GOT3 (cell line): Measurements from ENCODE around the gene MIR17HG.
"Not testable (repeated sequence)": the region's sequence is repeated elsewhere in the genome, so short reads cannot be mapped to it uniquely, and the experiment has no call there.

Experiments
- DNase-seq: peaks from one replicate; lab custom pipeline; 2025; ENCODE audit warnings: mixed read lengths; lab: John Stamatoyannopoulos, UW

The MIR17HG gene

DNA sequence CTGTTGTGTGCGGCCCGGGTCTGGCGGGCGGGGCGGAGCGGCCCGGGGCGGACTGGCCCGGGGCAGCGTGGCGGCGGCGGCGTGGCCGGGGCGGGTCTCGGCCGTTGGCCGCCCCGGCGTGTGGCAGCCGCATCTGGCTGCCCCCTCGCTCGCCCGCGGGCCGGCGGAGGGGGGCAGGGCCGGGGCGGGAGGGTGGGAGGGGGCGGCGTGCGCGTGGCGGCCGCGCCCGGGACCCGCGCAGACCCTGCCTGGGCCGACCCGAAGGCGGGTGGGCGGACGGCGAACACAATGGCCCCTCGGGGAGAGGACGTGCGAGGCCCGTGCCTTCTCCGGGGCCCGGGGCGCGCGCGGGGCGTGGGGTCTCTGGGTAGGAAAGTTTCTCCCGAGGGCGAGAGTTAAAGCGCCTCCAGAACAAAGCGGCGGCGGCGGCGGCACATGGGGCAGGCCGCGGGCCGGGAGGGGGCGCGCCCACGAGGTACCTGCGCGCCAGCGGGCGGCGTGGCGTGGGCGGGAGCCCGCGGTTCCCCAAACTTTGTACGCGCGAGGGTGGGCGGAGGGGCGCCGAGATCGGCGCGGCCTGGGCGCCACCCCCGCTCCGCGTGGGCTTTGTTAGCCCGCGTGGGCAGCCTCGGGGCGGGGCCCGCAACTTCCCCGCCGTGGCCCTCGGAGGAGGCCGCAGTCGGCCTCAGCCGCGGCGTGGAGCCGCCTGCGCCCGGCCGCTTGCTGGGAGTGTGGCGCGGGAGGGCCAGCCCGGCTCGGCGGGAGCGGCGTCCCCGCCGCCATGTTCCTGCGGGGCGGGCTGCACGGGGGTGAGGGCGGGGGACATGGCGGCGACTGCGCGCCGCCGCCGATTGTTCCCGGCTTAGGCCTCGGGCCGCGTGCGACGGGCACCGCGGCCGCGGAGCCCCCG, 764 bp downstream of the MIR17HG start:
- no peak for DNase-seq

DNA sequence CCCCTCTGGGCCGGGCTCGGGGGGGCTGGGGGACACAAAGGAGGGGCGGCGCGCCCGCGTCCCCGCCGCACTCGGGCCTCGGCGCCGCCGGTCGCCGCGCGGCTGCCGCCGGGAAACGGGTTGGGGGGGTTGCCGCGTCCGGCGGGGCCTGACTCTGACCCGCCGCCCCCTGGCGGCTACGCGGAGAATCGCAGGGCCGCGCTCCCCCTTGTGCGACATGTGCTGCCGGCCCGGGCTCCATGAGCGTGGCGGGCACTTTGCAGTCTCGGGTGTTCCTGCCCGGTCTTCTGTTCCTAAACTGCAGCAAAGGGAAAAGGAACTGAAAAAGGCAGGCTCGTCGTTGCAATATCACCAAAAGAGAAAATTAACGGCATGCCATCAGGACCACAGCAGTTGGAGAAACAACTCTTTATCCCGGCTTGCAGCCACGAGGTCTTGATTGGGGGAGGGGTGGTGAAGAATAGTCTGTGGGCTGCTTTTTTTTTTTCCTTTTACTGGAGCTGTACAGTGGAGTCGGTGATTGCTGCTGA, 1.5 kb downstream of the MIR17HG start:
- DNase-seq = peak; percentile 61

DNA sequence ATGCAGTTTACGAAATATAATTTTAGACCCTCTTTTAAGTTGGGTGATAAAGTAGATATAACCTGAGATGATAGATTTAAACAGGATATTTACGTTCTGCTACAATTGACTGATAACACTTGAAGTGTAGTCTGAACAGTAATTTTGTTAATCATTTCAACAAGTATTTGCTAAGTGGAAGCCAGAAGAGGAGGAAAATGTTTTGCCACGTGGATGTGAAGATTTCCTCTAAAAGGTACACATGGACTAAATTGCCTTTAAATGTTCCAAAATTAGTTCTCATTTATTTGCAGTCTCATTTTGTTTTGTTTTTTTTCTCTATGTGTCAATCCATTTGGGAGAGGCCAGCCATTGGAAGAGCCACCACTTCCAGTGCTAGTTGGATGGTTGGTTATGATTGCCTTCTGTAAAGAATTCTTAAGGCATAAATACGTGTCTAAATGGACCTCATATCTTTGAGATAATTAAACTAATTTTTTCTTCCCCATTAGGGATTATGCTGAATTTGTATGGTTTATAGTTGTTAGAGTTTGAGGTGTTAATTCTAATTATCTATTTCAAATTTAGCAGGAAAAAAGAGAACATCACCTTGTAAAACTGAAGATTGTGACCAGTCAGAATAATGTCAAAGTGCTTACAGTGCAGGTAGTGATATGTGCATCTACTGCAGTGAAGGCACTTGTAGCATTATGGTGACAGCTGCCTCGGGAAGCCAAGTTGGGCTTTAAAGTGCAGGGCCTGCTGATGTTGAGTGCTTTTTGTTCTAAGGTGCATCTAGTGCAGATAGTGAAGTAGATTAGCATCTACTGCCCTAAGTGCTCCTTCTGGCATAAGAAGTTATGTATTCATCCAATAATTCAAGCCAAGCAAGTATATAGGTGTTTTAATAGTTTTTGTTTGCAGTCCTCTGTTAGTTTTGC, 2.8 kb downstream of the MIR17HG start:
- DNase-seq = no peak

DNA sequence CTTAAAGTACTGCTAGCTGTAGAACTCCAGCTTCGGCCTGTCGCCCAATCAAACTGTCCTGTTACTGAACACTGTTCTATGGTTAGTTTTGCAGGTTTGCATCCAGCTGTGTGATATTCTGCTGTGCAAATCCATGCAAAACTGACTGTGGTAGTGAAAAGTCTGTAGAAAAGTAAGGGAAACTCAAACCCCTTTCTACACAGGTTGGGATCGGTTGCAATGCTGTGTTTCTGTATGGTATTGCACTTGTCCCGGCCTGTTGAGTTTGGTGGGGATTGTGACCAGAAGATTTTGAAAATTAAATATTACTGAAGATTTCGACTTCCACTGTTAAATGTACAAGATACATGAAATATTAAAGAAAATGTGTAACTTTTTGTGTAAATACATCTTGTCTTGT, 3.6 kb downstream of the MIR17HG start:
- no peak for DNase-seq

DNA sequence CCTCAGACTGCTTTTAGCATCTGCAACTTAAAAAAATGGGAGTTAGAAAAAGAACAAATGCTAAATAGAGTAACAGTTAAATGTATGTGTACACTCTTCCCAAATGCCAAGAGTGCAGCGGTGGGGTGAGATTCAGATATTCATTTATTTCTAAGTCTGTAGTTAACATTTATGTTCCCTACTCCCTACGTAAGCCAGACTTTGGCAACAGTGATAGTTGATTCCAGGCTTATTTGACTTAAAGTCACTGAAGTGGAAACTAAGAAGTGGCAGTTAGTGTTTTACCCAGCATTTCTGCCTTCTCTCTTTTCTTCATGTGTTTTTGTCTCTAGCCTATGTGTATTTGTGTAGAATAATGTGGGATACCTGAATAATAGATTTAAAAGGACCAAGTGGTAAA, 4.5 kb downstream of the MIR17HG start:
- no peak for DNase-seq

DNA sequence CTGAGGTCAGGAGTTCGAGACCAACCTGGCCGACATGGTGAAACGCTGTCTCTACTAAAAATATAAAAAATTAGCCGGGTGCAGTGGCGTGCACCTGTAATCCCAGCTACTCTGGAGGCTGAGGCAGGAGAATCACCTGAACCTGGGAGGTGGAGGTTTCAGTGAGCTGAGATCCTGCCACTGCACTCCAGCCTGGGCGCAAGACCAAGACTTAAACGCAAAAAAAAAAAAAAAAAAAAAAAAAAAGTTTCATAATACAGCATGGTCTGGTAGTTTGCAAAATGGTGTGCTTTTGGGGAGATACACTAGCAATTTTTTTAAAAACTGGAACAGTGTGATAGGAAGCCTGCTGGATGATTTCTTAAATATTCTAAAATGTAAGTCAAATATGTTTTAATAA, 5.4 kb downstream of the MIR17HG start:
- not testable (repeated sequence) for DNase-seq

DNA sequence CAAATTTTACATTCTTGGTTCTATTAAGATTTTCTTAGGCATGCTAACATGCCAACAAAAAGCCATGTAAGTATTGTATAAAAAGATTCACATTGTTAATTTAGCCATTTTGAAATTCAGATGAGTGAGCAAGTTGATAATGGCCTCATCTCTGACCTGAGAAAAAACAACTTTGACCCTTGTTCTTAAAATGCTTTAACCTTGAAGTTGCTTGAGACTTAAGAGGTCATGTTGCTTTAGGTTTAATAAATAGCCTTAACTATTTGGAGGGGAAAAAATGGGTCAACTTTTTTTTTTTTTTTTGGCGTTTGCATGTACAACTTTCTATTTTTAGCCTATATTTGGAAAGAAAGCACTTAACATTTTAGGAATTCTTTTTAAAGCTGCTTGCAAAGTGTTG, 6.0 kb downstream of the MIR17HG start:
- DNase-seq = no peak

DNA sequence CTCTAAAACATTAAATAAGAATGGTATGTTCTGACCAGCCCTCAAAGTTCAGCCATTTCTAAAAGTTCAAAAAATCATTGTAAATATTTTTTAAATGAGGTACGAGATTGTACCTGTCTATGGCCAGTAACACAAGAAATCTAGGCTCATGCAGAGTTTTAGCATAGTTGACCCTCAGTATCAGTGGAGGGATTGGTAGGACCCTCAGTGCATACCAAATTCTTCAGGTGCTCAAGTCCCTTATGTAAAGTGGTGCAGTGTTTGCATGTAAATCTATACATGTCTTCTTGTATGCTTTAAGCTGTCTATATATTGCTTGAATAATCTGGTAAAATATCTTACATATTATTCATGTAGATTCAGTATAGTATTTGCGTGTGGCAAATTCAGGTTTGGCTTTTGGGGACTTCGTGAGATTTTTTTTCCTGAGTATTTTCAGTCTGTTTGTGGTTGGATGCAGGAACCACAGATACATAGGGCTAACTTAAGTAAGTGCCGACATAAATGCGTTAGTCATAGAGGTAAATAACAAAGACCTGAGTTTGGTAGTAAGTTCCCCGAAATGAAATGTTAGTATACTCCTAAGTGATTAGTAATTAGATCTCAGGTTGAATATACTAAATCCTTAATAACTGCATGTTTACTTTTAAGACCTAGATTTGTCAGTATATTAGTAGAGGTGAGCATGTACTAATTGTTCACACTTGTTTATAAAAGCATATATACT, 7.8 kb downstream of the MIR17HG start:
- DNase-seq = no peak

DNA sequence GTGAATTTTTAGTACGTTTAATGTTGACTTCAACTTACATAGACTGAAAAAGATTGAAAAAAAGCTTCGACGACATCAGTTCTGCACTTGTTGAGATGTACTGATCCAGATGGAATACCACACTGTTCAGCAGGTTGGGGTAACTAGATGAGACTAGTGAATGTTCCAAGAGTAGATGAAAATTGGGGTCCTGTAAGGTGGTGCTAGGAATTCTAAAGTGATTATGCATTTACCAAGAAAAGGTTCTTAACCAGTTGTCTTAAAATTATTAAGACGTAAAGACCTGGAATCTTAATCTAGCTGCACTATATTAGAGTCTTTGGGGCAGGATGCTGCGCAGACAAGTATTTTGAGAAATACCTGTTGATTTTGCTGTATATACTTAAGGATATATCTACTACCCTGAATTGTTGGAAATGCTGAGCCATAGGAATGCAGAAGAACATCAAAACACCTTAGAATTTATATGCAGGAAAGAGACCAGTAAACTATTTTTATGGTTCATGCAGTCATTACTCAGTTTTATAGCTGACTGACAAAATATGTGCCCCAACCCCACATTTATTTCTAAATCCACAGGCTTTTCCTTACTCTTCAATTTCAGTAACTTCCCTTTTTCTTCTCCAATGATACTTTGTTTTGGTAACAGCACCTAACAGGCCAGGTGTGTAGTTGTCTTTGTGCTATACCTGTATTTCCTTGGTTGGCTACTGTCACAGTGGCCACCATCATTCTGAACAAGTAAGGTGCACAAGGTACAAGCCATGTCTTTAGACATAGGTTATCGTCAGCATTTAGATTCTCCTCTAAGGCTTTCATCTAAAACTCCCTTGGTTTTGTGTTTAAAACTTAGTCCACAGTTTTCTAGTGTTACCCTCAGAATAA, 8.6 kb downstream of the MIR17HG start:
- DNase-seq = no peak

DNA sequence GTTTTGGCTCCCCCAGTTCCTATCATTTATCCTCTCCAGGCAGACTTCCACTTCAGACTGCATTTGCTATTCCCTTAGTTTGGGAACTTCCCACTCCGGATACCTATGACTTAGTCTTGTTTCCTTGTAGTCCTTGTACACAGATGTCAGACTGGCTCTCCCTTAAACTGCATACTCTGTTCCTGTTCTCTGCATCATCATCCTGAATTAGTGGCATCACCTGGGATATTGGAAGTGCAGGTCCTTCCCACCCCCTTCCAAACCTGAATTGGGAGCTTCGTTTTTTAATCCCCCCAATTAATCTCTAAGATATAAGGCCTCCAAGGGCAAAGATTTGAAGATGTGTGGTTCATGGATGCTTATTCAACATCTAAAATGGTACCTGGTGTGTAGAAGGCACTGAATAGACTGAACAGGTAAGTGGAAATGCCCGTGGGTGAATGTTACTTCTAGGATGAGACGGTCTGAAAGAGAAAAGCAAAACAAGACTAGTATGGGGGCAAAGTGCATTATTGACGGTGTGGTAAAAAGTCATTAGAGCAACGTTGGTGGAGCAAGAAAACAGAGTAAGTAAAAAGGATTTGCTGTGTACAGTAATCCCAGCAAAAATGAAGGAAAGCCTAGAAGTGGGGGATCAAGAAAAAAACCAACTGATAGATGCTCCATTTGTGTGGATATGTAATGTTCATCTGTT, 9.6 kb downstream of the MIR17HG start:
- DNase-seq = no peak

DNA sequence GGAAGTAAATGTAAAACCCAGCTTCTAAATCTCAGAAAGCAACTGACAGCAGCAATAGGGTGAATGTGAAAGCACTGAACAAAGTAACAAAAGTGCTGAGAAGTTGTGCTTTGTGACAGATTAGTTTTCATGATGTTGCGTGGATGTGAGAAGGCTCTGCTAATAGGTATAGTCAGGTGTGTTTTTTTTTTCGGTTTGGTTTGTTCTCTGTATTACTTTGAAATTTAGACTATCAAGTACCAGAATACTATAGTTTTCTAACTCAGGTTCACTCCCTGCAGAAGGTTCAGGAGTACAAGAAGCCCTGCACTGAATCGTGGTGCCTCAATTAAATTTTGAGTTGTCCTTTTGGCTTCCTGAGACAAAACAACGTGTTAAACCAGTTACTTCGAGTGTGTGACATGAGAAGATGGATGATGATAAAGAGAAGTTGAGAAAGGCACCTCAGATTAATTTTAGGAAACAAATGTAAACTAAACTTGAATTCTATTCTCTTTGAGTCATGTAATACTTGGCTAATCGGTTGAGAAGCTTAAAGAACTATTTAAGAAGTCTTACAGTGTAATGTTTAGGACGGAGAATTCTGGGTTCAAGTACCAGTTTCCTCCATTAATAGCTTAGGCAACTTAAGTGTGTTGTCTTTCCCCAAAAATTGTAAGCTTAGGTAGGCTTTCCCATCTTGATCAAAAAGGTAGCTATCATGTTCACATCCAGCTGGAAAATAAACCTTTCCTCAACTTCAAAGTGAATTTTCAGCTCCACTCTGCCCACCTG, 10.3 kb downstream of the MIR17HG start:
- no peak for DNase-seq

DNA sequence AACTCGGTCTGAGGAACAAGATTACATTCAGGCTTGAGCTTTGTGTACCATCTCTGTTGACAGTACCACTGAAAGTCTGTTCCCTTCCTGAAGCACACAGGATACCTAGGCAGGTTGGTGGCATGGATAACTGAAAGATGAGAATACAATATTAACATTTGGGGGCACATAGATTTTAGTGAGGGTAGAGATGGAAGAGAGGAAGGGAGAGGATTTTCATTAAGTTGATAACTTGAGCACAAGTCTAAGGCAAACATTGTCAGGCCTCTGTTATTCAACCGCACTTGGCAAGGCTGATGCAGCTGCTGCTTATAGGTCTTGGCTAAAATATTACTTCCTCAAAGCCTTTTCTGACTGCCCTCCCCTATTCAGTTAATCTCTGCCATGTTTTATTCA, 10.9 kb downstream of the MIR17HG start:
- no peak for DNase-seq

DNA sequence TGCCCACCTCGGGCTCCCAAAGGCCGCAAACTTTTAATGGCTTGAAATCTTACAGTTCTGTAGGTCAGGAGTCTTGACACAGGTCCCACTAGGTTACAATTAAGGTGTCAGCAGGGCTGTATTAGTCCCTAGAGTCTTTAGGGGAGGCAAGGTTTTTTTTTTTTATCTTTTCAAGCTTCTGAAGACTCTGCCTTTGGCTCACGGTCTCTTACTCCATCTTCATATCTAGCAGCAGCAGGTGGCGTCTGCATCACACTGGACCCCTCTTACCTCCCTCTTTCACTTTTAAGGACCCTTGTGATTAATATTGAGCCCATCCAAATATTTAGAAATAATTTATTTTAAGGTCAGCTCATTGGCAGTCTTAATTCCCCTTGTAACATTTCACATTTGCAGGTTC, 11.6 kb downstream of the MIR17HG start:
- no peak for DNase-seq

DNA sequence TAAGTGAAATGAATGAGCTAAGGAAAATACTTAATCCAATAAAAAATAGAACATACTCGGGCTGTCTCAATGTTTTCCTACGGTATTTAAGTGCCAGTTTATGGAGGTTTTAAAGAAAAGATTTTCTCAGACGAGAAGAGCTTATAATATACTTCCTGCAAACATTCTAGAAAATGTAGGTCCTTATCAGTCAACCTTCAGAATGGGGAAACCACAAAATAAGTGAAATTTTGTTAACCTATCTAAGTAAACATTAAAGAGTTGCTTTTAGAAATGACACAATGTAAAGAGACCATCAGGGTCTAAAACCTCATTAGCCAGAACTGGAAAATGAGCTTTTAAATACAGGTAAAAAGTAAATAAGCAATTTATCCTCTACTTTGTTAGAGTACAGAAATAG, 12.1 kb downstream of the MIR17HG start:
- no peak for DNase-seq

DNA sequence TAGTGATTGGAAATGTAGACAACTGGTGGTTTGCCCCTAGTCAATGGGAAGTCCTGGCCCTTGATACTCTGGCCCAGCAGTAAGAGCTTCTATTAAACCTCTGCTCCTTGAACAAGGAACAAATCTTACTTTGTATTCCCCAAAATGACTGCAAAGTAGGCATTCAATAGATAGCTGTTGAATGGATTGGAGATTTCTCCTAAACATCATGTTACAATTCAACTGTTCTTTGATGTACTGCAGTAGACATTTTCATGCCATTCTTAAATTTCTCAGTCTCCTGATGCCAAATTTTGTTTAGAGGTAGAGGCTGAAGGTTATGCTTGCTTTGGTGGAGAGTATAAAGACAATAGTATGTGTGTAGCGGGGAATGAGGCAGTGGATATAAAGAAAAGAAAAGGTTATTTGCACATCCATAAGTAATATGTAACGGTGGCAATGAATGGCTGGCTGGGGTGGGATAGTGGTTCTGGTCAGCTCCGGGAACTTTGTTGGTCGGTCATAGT, 12.8 kb downstream of the MIR17HG start:
- DNase-seq = no peak

DNA sequence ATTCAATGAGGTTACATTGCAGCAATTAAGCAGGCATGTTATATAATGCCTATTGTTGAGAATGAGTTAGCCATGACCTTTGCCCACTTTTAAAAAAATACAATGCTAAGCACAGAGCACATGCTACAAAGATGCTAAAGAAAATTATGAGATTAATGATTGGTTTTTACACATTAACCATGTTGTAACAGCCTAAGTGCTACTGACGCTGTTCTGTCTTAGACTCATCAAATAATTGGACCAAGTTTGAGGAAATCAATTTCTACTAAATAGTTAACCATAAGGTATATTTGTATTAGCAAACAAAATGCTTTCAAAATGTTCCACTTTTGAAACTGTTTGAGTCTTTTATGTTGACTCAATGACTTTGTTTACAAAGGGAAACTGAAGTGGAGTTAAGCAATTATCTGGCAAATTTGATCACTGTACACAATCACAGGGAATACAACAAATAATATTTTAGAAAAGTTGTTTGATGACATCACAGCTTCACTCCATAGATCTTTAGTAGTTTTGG, 14.3 kb downstream of the MIR17HG start:
- DNase-seq = no peak

DNA sequence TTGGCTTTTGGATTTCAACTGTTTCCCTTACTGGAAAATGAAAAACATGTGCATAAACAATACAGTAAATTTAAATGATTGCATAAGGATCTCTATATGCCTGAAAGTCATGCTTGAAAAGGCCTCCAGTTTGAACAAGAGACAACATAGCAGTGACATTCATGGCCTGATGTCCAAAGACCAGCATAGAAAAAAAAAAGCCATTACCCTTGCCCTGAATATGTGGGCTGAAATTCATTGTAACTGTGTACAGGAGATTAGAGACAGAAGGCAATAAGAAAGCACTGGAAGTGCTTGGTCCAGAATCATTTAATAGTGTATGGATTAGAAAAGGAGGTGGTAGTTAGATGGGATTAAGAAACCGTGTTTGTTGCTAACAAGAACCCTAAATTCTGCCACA, 15.4 kb downstream of the MIR17HG start:
- no peak for DNase-seq

DNA sequence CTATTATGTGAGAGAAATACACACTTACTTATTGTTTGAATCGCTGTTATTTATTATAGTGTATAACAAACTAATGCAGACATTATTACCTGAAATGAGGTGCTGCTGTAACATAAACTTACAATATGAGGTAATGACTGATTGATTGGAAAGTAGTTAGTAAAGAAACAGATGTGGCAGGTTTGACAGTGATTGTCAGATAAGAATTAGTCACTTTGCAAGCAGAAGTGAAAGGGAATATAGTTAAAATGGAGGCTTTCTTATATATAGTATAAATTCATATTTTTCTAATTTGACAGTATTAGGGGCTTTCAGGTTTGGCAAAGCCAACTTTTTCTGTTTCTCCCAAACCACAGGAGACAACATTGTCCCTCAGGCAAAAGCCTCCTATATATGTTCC, 20.6 kb downstream of the MIR17HG start:
- no peak for DNase-seq
